Inferior parietal cortex (tissue), 1 donor: ENCODE measurements around the gene TRMT61A.
A peak's percentile ranks its signal among the peaks of the same experiment; 100 is the strongest.

Experiments used
- DNase-seq: peaks from one replicate; pipeline ENCODE4 v3.0.0-alpha.2; 2016; ENCODE audit errors: extremely low spot score

Gene TRMT61A

GRCh38 chr14:103547455-103547940, 18.5 kb downstream of the TRMT61A start:
- no peak for DNase-seq

GRCh38 chr14:103547941-103548462, 19.0 kb downstream of the TRMT61A start:
- no peak for DNase-seq

- DNase-seq = no peak
These were observed 19.7 kb downstream of the TRMT61A start for GRCh38 chr14:103548463-103549351.

- peak; percentile 72 for DNase-seq
These were observed 20.6 kb downstream of the TRMT61A start for GRCh38 chr14:103549361-103550311.

GRCh38 chr14:103550451-103551337, 21.7 kb downstream of the TRMT61A start:
- DNase-seq = no peak

GRCh38 chr14:103551338-103551762, 22.4 kb downstream of the TRMT61A start:
- no peak for DNase-seq

GRCh38 chr14:103552011-103552845, 23.2 kb downstream of the TRMT61A start:
- no peak for DNase-seq

GRCh38 chr14:103552846-103553210, 23.8 kb downstream of the TRMT61A start:
- DNase-seq = no peak

- DNase-seq = no peak
These were observed 26.8 kb downstream of the TRMT61A start for GRCh38 chr14:103555559-103556337.

GRCh38 chr14:103556946-103557758, 28.2 kb downstream of the TRMT61A start:
- DNase-seq = no peak

- DNase-seq = no peak
These were observed 29.3 kb downstream of the TRMT61A start for GRCh38 chr14:103558071-103558882.

- no peak for DNase-seq
These were observed 30.8 kb downstream of the TRMT61A start for GRCh38 chr14:103559766-103560165.

GRCh38 chr14:103560691-103561090, 31.7 kb downstream of the TRMT61A start:
- DNase-seq = no peak

- no peak for DNase-seq
These were observed 32.6 kb downstream of the TRMT61A start for GRCh38 chr14:103561381-103562178.

- DNase-seq = no peak
These were observed 33.1 kb downstream of the TRMT61A start for GRCh38 chr14:103562179-103562428.

- peak; percentile 71 for DNase-seq
These were observed 33.6 kb downstream of the TRMT61A start, which contains the start of the genes BAG5 and COA8 for GRCh38 chr14:103562429-103563225. Gene BAG5 (minus strand): TSS chr14:103562657. CDS start chr14:103561164, 1,493 bp downstream. Gene COA8 (plus strand): TSS chr14:103562960. CDS start chr14:103563002, 42 bp downstream.
